Endometrium (tissue), 2 donors: Measurements from ENCODE around the gene ZNF469.

Experiments
- FAIRE-seq: peaks from 2 replicates; lab custom pipeline; 2012; peaks lifted over from hg19 to GRCh38; lab: Jason Lieb, UNC
- donor health status: control.
- donor health status: control.

Gene ZNF469

DNA sequence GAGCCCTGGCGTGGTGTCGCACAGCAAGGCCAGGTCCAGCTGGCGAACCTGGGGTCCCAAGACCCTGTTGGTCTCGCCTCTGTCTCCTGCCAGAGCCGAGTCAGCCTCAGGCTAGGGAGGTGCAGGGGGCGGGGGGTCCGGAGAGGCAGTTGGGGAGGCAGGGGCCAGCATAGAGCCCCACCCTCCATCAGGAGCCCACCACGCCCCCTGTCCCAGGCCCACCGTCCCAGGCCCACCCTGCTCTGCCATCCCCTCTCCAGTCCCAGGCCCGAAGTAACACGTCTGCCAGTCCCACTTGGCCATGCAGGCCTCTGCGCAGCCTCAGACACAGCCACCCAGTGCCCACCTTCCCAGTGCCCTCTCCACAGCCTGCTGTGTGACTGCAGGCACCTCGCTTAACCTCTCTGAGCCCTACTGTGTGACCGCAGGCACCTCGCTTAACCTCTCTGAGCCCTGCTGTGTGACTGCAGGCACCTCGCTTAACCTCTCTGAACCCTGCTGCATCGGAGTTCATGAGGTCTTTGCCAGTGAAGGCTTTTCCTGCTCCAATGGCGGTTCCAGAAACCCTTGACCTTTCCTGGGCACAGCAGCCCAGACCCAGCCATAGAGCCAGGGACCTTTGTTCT is 29.3 kb downstream of the ZNF469 start:
- no peak for FAIRE-seq

DNA sequence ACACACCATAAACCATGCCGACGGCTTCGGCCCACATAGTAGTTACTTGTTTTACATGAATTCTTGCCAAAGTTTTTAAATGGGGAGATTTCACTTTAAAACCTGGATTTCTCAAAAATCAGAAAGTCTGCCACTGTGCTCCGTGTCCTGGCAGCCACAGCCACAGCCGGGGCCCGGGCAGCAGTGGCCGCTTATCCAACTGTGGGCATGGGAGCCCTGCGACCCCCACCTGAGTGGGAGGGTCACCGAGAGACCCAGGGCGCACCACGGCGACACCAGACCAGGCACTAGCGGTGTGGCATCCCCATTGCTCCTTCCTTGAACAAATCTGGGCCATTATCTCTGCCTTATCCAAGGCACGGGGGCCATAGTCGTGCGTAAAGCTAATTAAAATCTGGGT is 30.0 kb downstream of the ZNF469 start:
- no peak for FAIRE-seq

DNA sequence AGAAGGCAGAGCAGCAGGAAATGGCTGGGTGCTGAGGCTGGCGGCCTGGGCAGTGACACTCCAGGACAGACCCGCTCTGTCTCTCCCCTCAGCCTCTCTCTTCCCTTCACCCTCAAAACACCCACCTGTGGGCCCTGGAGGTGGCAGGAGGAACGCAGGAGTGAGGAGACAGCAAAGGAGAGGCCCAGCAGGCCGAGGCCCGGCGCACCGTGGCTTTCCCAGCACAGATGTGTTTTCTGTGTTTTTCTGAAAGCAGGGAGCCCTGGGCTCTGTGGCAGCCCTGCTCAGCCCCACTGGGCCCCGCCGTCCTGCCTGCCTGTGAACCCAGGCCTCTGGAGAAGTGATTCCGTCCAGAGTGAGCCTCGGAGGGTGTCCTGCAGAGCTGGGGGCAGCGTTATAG is 30.5 kb downstream of the ZNF469 start:
- no peak for FAIRE-seq

DNA sequence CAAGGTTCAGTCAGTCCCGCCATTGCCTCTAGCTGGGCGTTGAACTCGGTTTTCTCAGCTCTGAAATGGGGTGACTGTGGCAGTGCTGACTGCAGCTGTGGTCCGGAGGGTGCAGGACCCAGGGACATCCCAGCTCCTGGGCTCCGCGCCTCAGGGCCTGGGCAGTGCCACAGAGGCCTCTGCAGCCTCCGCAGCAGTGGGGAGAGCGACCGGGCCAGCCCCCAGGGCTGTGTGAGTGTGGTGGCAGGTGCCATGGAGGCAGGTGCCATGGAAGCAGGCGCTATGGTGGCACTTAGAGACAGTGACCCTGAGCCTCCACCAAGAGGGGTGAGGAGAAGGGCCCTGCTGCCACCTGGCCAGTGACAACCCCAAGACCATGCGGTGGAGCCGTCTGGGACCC is 30.9 kb downstream of the ZNF469 start:
- FAIRE-seq, result no peak

DNA sequence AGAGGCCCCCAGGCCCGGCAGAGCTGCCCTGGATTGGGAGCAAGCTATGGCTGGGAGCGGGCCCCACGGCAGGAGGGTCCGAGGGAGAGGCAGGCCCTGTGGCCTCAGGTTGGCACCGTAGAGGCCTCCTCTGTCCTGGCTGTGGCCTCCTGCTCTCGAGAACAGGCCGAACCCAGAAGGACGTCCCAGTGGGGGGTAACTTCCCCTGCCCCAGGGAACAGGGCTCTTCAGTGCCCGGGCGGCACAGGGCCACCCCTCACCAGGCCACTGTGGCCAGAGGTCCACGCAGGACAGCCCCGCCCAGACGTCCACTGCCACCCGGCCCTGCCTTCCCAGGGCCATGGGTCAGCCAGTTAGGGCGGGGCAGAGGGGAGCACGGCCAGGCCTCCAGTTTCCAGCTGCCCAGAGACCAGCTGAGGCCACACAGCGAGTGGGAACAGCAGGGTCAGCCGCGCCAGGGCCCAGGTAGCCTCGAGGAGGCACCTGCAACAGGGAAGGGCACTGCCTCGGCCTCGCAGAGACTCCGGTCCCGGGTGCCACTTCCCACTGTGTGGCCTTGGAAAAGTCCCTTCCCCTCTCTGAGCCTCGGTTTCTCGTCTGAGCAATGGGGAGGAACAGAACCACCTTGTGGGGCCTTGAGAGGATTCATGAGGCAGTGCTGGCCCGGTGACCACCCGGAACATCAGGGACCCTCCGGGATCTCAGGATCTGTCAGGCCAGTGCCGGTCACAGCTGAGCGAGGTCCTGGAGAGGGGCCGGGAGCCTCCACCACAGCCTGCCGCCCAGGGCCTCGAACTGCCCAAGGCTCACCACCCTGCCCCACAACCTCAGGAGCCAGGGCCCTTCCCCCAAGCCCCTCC is 32.0 kb downstream of the ZNF469 start:
- FAIRE-seq, result no peak

DNA sequence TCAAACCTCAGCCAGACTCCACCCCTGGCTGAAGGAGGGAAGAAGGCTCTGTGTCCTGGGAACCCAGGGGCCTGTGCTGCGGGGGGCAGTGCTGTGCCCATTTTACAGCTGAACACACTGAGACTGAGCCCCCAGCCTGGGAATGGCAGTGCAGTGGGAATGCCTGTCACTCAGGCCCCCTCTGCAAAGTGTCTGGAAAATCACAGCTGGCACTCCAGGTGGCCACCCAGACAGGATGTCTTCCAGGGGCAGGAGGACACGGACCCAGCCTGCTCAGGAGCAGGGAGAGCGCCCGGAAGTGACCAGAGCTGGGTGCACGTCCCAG is 32.6 kb downstream of the ZNF469 start:
- no peak for FAIRE-seq

DNA sequence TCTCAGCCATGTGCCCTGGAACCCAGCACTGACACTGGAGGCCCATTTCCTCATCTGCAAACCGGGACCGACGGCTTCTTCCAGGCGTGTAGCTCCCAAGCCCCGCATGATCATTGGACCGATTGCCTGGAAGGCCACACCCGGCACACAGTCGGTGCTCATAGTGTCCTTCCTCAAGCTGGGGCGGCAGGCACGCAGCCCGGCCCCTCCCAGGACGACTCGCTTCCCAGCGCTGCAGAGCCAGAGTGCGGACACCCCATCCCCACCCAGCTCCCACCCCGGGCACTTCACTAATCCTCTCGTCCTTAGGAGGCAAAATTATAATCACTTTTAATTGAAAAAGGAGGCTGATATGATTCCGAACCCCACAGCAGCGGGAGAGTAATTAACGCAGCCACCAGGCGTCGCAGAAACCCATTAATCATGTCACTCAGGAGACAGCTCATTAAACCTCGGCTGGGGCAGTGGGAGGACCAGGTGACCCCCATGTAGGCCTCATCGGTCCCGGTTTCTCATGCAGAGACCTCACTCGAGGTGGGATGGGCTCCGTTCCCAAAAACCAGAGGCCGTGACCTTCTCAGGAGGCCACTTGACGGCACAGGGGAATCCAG is 33.1 kb downstream of the ZNF469 start:
- no peak for FAIRE-seq

DNA sequence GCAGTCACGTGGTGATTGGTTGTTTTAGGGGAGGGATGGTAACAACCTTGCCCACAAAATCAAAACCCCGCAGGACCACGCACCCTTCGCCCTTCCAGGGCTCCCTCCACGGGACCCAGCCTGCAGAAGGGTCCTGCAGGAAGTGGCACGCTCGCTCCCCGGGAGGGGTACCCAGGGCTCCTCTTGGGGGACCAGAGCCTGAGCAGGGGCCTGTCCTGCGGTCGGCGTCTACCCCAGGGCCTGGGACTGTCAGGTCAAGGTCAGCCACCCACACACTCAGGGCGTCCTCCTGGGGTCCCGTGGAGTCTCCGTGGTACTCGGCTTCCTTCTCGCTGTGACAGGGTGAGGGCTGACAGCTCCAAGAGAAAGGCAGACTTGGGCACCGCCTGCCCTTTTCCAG is 33.9 kb downstream of the ZNF469 start:
- no peak for FAIRE-seq

DNA sequence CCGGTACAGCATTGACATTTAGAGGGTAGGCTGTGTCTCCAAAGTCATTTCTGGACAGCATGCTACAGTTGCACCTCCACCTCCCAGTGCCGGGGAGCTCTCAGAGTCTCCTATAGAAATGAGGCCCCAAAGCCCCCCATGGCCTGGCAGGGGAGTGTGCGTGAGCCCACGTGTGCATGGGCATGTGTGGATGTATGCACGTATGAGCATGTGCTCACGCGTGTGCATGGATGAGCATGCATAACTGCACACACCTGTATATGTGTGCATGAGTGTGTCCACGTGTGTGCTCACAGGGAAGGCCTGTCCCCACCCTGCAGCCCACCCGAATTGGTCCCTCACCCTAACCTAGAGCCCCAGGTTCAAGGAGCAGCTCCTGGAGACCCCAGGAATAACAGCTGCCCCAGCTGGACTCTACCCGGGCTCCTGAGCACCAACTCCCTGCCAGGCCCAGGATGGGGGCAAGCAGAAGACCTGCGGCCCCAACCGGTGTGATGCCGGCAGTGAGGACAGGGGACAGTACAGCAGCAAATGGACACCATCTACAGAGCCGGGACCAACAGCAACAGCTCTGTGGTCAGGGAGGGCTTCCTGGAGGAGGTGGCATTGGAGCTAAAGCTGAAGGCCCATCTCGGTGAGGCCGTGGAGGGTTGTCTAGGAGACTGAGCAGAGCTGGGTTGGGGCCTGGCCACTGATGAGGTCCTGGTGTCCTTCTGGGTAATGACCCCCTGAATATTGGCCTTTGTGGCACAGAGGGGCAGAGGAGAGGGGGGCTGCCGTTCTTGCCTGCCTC is 35.1 kb downstream of the ZNF469 start:
- FAIRE-seq, result no peak

DNA sequence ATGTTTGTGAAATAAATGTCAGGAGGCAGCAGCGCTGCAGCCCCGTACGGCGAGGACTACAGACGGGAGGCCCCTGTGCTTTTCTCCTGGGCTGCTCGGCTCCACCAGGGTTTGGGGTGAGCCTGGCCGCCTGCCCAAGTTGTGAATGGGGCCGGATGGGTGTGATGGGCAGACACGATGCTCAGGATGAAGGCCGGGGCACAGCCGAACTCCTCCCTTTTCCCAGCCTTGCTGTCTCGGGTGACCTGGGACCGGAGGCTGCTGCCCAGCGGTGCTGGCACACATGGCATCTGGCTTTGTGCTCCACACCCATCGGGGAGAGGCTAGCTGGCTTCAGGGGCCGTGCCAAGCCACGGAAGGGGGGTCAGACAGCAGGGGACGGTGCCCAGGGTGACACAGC is 36.1 kb downstream of the ZNF469 start:
- no peak for FAIRE-seq

DNA sequence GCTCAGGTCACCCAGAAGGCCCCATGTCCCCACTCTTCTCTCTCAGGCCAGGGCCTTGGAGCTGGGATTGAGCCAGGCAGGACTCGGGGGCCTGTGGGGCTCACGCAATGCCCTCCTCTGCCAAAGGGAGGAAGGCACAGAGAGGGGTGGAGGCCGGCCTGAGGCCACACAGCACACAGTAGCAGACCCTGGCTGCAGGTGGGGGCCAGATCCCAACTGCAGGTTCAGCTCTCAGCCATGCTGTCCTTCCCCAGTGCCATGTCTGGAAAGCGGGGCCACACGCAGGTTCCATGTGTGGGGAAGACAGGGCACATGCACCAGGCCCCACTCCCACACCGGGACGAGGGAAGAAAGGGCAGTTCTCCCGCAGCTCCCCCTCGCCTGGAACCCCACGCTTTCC is 37.0 kb downstream of the ZNF469 start:
- FAIRE-seq, result no peak

DNA sequence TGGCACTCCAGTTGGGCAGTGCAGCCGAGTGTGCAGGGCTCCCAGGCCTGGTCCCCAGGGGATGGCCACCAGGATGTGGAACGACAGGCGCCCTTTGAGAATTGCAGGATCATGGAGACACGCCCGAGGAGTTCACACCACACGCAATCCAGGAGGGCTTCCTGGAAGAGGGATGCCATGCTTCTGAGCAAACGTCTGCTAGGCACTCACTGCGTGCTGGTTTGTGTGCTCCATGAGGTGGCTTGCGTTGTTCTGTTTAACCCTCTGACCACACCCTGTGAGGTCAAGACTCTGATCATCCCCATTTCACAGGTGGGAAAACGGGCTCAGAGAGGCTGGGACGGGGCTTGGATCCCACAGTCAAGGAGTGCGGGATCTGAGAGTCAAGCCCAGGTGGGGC is 37.7 kb downstream of the ZNF469 start:
- no peak for FAIRE-seq

DNA sequence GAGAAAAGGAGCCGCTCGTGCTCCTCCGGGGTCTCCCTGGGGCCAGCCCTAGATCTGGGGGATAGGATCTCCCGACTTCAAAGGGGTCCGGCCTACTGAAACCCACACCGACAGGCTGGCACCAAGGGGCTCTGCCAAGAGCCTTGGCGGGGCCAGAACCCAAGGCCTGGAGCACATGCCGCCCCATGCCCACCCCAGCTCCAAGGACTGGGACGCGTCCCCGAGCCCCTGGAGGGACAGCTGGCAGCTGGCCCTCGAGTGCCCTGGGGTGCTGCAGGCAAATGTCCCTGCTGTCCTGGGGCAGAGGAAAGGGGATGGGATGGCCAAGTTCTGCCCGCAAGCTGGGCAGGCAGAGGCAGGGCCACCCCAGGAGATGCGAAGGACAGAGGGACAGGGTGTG is 38.5 kb downstream of the ZNF469 start:
- no peak for FAIRE-seq

DNA sequence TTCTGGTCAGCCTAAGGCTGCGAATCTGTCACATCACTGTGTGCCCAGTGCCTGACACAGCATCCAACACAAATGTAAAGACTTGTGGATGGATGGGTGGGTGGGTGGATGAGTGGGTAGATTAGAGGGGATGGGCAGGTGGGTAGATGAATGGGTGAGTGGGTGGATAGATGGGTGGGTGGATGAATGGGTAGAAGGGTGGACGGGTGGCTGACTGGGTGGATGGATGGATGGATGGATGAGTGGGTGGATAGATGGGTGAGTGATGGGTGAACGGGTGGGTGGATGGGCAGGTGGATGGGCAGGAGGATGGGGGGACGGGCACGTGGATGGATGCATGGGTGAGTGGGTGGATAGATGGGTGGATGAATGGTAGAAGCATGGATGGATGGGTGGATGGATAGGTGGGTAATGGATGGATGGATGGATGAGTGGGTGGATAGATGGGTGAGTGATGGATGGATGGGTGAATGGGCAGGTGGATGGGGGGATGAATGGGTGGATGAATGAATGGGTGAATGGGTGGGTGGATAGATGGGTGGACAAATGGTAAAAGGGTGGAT is 39.2 kb downstream of the ZNF469 start:
- FAIRE-seq, result no peak

DNA sequence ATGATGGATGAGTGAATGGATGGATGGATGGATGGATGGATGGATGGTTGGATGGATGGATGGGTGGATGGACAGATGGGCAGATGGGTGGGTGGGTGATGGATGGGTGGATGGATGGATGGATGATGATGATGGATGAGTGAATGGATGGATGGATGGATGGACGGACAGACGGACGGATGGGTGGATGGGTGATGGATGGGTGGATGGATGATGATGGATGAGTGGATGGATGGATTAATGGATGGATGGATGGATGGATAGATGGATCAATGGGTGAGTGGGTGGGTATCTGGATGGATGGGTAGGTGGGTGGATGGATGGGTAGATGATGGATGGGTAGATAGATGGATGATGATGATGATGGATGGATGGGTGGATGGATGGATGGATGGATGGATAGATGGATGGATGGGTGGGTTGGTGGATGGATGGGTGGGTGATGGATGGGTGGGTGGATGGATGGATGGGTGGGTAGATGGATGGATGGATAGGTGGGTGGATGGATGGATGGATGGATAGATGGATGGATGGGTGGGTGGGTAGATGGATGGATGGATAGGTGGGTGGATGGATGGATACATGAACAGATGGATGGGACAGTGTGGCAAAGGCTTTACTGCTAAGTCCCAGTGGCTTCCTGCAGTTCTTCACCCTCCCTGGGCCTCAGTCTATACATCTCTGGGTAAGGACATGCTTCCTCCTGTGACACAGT is 40.1 kb downstream of the ZNF469 start:
- FAIRE-seq, result no peak

DNA sequence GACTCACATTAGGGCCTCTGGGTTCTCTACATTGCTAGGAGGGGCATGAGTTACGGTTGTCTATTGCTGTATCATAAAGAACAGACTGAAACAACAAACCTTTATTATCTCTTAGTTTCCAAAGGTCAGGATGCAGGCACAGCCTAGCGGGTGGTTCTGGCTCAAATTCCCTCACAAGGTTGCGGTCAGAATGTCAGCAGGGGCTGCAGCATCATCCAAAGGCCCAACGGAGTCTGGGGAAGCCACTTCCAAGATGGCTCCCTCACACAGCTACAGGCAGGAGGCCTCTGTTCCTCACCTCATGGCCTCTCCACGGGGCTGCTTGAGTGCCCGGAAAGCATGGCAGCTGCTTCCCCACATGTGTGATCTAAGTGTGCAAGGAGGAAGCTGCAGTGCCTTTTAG is 40.7 kb downstream of the ZNF469 start:
- FAIRE-seq, result no peak

DNA sequence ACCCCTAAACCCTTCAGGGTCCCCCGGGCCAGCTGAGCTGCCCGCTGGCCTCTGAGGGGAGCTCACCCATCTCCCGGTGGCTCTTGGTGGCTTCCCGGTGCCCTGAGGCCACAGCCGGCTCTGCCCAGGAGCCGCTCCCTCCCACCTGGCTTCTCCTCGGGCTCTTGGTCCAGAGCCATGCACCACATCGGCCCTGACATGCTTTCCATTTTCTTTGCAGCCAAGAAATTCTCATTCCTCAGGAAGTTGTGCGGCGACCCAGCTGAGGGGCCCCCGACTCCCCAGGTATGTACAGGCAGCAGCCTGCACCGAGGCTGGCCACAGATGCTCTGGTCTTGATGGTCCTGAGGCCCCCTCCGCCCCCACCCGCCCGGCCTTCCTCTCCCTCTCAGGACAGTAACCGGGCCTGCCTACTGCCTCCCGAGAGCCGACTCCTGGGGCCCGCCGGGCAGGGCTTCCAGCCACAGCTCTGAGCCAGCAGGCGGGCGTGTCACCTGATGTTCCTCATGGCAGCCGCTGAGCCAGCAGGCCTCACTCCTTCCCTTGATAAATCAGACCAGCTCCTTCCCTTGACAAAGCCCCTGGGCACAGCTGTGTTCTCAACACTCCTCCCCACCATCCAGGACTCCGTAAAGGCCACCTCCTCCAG is 42.0 kb downstream of the ZNF469 start:
- FAIRE-seq, result no peak

DNA sequence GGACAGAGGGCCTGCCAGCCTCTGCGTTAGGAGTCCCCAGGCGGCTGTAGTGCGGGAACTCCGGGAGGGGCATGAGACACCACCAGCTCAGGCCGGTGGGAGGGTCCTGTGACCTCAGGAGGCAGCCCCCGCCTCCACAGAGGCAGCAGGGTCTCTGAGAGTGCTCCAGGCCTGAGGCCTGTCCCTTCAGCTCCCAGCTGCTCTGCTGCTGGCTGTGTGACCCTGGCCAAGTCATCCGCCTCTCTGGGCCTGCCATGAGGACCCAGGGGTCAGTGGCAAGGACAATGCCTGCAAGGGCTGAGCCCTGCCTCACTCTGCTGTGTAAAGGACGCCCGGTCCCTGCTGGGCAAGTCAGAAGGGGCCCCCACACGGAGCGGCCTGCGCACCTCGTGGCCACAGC is 43.3 kb downstream of the ZNF469 start:
- no peak for FAIRE-seq

DNA sequence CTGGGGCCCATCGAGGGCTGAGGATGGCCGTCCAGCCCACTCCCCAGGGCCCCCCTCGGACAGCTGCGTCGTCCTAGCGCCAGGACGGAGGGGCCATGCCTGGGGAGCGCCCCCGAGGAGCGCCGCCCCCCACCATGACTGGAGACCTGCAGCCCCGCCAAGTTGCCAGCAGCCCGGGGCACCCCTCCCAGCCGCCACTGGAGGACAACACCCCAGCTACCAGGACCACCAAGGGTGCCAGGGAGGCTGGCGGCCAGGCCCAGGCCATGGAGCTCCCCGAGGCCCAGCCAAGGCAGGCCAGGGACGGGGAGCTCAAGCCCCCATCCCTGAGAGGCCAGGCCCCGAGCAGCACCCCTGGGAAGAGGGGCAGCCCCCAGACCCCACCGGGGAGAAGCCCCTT is 44.6 kb downstream of the ZNF469 start:
- no peak for FAIRE-seq

DNA sequence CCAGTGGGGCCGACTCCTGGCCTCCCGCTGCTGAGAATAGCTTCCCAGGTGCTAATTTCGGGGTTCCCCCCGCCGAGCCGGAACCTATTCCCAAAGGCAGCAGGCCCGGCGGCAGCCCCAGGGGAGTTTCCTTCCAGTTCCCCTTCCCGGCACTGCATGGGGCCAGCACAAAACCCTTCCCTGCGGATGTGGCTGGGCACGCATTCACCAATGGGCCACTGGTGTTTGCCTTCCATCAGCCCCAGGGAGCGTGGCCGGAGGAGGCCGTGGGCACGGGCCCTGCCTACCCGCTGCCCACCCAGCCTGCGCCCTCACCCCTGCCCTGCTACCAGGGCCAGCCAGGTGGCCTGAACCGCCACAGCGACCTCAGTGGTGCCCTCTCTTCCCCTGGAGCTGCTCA is 45.4 kb downstream of the ZNF469 start:
- no peak for FAIRE-seq

DNA sequence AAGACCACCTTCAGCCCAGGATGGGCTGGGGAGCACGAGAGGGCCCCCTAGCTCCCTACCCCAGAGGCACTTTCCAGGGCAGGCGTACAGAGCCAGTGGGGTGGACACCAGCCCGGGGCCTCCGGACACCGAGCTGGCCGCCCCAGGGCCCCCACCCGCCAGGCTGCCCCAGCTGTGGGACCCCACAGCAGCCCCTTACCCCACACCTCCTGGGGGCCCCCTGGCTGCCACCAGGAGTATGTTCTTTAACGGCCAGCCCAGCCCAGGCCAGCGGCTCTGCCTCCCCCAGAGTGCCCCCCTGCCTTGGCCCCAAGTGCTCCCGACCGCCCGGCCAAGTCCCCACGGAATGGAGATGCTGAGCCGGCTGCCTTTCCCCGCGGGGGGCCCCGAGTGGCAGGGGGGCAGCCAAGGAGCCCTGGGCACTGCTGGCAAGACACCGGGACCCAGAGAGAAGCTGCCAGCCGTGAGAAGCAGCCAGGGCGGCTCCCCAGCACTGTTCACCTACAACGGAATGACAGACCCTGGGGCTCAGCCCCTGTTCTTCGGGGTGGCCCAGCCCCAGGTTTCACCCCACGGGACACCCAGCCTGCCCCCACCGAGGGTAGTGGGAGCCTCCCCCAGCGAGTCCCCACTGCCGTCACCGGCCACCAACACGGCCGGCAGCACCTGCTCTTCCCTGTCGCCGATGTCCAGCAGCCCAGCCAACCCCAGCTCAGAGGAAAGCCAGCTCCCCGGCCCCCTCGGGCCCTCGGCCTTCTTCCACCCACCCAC is 46.0 kb downstream of the ZNF469 start:
- no peak for FAIRE-seq
